Colonic mucosa (tissue), 4 donors: ENCODE measurements around the gene RFTN1. TPM values are rescaled to one million over a fixed set of nuclear protein-coding genes. Genes with fewer than 3 reads are reported as not detected.

Experiments used
- DNase-seq: peaks from one replicate; pipeline ENCODE4 v3.0.0-alpha.2; 2020
- H3K27ac ChIP-seq: fragments of 200-600 bp; one replicate; pipeline ENCODE4 v1.8.0; 2021
- H3K27me3 ChIP-seq: fragments of 200-600 bp; one replicate; pipeline ENCODE4 v1.8.0; 2021
- H3K36me3 ChIP-seq: fragments of 200-600 bp; one replicate; pipeline ENCODE4 v1.8.0; 2021
- H3K4me1 ChIP-seq: fragments of 200-600 bp; one replicate; pipeline ENCODE4 v1.8.0; 2021; ENCODE audit warnings: mild to moderate bottlenecking
- H3K4me3 ChIP-seq: fragments of 200-600 bp; one replicate; pipeline ENCODE4 v1.8.0; 2021
- H3K9ac ChIP-seq, 2 donors: one replicate each; pipeline ENCODE4 v1.7.0; 2013; ENCODE audit warnings: control low read depth in 2 of 2, low read depth in 2 of 2, low read length in 2 of 2
- H3K9me3 ChIP-seq: fragments of 200-600 bp; one replicate; pipeline ENCODE4 v1.8.0; 2021
- CTCF ChIP-seq: fragments of 200-600 bp; IDR thresholded peaks from one replicate; pipeline ENCODE4 v1.8.0; 2022; ENCODE audit warnings: antibody characterized with exemption, mild to moderate bottlenecking
- intact Hi-C: fragments of 100-400 bp; cut with DNase I; formaldehyde crosslinking; loops from one replicate; pipeline ENCODE4 v1.14.1; 2022
- total RNA-seq, 2 donors: library from RNA; stranded (reverse); fragmentation: NEBNext Ultra II Directional in 1 of 2; extraction: Animal tissue kit (Norgen Biotek cat#: 25700) in 1 of 2; gene quantifications; one replicate each; pipeline ENCODE4 v1.2.1, GENCODE V29; 2021
- donor health status: healthy.
- donor health status: DM: no; HTN: no; CAD: no.
- donor health status: DM: no; HTN: no; CAD: no.

RFTN1 gene
- total RNA-seq, 2 donors from 2014 or later, result 4.0 to 10.2 TPM

- no peak for DNase-seq
Measured at GRCh38 chr3:16299746-16300145, 213.8 kb downstream of the RFTN1 start.

GRCh38 chr3:16298891-16299290 lies 214.6 kb downstream of the RFTN1 start:
- no peak overlapping the region for H3K9ac ChIP-seq
- H3K4me3 ChIP-seq, result no peak overlapping the region
- no peak for TF ChIP-seq CTCF
- DNase-seq, result no peak
- H3K4me1 ChIP-seq, result no peaks in the 10 kb centered on the region
- H3K27ac ChIP-seq, result no peak overlapping the region
- intact Hi-C loops, result no loop called here
- no peaks in the 10 kb centered on the region for H3K36me3 ChIP-seq
- no peaks in the 10 kb centered on the region for H3K27me3 ChIP-seq
- no peaks in the 10 kb centered on the region for H3K9me3 ChIP-seq

More at GRCh38 chr3:16299746-16300145, 213.8 kb downstream of the RFTN1 start:
- Histone ChIP-seq H3K36me3 (no peaks in the 10 kb centered on the region), H3K4me1 (no peaks in the 10 kb centered on the region), H3K4me3 (no peak overlapping the region), H3K27ac (no peak overlapping the region), H3K9ac (no peak overlapping the region), H3K27me3 (no peaks in the 10 kb centered on the region), H3K9me3 (no peaks in the 10 kb centered on the region)
- no peak for TF ChIP-seq CTCF
- intact Hi-C loops, result no loop called here

- no peak overlapping the region for H3K27ac ChIP-seq
- no peak for TF ChIP-seq CTCF
- intact Hi-C loops, result no loop called here
- no peaks in the 10 kb centered on the region for H3K36me3 ChIP-seq
- H3K4me1 ChIP-seq, result no peaks in the 10 kb centered on the region
- H3K27me3 ChIP-seq, result no peaks in the 10 kb centered on the region
- no peak overlapping the region for H3K9ac ChIP-seq
- no peak overlapping the region for H3K4me3 ChIP-seq
- no peaks in the 10 kb centered on the region for H3K9me3 ChIP-seq
- no peak for DNase-seq
Measured at GRCh38 chr3:16297997-16298885, 215.3 kb downstream of the RFTN1 start.

GRCh38 chr3:16295298-16295890 lies 218.1 kb downstream of the RFTN1 start:
- no peak overlapping the region for H3K9ac ChIP-seq
- no peaks in the 10 kb centered on the region for H3K36me3 ChIP-seq
- intact Hi-C loops, result no loop called here
- no peaks in the 10 kb centered on the region for H3K27me3 ChIP-seq
- no peaks in the 10 kb centered on the region for H3K9me3 ChIP-seq
- H3K27ac ChIP-seq, result no peak overlapping the region
- H3K4me1 ChIP-seq, result no peaks in the 10 kb centered on the region
- no peak for TF ChIP-seq CTCF
- no peak for DNase-seq
- no peak overlapping the region for H3K4me3 ChIP-seq

GRCh38 chr3:16294844-16295243 lies 218.7 kb downstream of the RFTN1 start:
- TF ChIP-seq CTCF, result no peak
- intact Hi-C loops, result no loop called here
- no peak overlapping the region for H3K9ac ChIP-seq
- no peak overlapping the region for H3K4me3 ChIP-seq
- no peaks in the 10 kb centered on the region for H3K27me3 ChIP-seq
- H3K4me1 ChIP-seq, result no peaks in the 10 kb centered on the region
- no peaks in the 10 kb centered on the region for H3K9me3 ChIP-seq
- no peak for DNase-seq
- H3K36me3 ChIP-seq, result no peaks in the 10 kb centered on the region
- H3K27ac ChIP-seq, result no peak overlapping the region
